NCI-H524 treated with DMSO at 0.1 percent for 48 hours (cell line): ENCODE data around the gene MAF.

Experiments used
- DNase-seq: peaks from one replicate; lab custom pipeline; 2025; lab: John Stamatoyannopoulos, UW

Gene MAF

GRCh38 chr16:79600638-79601091 is at the start of gene MAF:
Gene MAF (minus strand): TSS chr16:79600737. CDS start chr16:79599902, 835 bp downstream.
- DNase-seq: peak; percentile 46

- no peak for DNase-seq
Observed at GRCh38 chr16:79648826-79649225, 48.3 kb upstream of the MAF start.

DNA sequence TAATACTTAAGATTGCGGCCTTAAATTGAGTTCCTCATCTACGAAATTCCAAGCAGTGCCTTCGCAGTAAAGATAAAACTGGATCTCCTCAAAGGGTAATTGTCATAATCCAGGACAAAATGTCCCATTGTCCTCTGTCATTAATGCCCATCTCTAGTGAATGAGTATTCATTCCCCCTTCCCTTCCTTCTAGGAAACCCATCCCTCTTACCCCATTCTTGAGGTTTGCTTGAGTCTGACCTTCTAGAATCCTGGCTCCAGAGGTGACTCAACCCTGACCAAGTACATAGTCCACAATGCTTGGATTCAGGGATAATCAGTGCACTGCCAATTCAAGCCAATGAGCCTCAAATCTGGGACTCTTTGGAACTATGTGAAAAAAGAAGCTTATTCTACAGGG is 47.0 kb upstream of the MAF start:
- DNase-seq: no peak

DNA sequence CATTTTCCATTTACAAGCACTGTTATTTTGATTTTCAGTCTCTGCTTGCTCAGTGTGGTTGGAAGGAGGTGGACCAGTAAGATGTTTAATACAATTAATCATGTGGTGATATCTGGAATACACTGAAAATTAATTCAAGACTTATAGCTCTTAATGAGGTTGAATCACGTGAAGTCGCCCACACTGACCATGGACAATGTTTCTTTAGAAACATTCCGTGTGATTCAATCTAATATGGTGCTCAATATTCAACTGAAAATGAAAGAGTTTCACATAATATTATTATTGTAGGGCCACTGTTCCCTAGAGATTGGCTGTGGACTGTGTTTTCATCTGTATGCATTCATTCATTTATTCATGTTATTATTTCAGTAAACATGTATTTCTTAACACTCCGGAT is 45.2 kb upstream of the MAF start:
- DNase-seq: no peak

DNA sequence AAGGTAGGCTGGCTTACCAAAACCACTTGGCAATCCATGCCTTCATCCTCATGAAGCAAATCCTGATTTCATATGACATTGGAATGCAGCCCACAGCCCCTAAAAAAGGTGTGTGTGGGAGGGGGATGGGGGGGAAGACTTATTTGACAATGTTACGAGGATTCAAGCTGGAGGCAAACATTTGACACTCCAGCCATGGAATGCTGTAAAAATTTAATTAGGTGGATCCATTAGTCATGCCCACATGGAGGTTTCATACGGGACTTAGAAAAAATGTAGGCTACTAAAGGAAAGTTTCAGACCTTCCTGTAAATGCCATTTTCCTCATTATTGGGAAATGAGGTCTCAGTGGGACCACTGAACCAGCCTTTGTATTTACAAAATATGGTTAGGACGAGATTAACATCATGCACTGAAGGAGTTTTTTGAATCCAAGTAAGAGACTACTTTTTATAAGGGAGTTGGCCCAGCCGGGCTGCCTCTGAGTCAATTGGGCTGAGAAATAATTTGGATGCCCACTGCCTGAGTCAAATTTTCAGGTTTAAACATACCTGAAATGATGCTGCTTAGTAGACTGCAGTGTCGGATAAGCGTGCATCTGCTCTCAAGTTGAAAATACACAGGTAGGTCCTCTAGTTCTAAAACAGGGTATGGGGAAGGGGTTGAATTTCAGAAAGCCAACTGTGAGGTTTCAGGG is 44.6 kb upstream of the MAF start:
- no peak for DNase-seq

DNA sequence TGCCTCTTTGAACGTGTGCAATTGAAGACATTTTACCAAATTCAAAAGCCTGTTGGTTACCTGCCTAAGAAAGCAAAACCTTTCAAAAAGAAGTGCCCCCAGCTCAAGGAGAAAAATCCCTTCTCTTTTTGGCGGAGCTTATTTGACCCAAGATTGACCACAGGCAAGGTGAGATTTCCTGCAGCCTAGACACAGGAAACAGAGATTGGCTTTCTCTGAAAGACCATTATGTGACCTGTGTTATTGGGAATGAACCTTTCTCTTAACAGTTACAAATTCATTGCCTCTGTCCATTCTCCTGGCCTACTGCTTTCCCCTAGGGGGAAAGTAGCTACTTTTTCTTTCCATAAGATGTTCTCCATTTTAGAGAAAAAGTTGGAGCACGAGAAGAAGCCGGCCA is 42.1 kb upstream of the MAF start:
- DNase-seq: no peak

DNA sequence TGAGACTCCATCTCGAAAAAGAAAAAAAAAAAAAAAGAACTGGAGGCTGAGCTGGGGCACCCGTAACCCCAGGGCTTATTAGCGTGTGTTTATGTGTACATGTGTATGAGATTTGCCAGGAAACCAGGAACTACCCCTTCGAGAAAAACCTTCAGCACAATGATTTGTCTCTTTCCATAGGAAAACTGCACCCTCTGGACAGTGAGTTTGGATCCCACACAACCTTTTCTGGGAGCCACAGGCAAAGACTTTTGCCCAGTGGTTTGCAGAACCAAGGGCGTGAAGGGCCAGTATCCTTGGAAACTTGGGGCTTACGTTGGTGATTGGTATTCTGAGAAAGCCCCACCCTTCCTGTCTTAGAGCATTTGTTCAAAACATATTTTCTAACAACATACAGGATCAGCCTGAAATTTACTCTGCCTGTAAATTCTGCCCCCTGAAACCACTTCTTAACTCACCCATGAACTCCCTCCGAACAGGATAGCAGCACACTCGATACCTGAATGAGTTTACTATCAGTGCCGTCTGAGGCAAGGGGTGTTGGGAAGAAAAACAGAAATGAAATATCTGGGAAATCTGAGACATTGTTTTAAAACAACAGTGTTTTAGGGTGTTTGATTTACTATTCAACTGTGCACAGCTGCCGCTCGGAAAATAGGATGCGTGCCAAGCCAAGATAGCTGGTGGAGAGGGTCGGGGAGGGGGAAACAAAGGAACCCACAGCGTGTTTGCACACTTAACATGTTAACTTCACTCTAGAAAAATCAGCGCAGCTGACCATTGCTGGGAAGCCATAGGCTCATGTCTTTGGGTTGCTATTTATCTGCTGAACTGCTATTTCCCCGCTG is 40.2 kb upstream of the MAF start:
- no peak for DNase-seq

GRCh38 chr16:79639576-79640311 is 39.2 kb upstream of the MAF start:
- DNase-seq: no peak

DNA sequence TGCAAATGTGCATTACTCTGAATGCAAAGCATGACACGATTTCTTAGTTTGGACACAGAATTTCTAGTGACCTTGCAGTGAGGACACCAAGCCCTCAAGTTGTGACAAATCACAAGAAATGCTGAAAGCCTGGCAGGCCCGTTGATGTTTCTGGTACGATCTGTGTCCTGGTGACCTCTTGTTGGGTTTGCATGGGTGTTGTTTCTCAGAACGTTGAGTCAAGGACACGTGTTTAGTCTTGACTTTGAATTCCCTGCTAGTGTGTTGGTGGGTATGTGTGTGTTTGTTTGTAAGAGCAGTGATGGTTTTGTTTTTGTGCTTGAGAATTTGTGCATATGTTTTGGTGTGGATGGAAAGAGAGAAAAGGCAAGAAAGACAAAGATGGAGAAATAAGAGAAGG is 37.8 kb upstream of the MAF start:
- DNase-seq: no peak

DNA sequence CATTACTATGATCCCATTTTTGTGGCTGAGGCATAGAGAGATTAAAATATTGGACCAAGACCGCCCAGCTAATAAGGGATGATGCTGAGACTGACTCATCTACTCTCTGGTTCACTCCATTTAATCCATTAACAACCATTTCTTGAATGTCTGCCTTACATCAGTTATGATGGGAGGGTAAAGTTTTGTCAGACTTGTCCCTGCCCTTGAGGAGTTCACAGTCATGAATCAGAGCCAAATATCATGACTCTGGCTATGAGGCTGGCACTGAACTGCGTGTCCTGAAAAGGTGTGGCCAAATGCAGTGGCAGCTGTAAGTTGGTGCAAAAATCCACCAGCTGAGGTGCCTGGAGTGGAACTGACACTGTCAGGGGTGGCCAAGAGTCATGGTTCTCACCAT is 35.0 kb upstream of the MAF start:
- no peak for DNase-seq

DNA sequence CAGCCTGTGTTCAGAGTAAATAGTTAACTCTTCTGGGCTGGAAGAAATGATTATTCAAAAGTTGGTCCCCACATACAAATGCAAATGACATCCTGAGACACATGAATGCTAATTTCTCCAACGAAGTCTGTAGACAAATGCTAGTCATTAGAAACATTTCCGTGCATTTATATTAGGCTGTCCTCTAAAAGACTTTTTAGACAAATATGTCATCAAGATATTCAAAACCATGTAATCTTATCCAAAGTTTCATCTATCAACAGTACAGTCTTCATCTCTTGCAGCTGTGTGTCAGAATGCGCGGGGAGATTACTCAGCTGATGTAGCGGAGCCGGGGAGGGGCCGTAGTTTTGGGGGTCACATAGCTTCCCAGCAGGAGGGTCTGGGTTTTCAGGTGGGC is 33.8 kb upstream of the MAF start:
- DNase-seq: no peak

DNA sequence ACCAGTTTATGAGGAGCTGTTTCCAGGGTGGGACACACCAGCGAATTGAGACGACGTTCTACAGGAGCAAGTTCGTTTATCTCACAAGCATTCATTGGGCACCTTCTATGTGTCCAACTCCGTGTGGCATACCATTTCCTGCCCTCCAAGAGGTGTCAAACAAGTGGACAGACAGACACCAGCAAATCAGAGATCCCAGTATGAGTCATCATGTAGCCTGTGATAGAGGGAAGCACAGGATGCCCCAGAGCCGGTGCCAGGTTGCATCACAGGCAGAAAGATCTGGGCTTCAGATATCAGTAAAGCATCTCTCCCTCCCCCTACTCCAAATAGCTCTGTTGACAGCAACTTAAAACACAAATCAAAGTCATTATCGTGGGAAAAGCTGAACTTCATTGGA is 31.8 kb upstream of the MAF start:
- DNase-seq: no peak

- no peak for DNase-seq
Observed at GRCh38 chr16:79628988-79629387, 28.5 kb upstream of the MAF start.

- DNase-seq: no peak
Observed at GRCh38 chr16:79628501-79628975, 28.0 kb upstream of the MAF start.

- DNase-seq: no peak
Observed at GRCh38 chr16:79627092-79627491, 26.6 kb upstream of the MAF start.

GRCh38 chr16:79625738-79626137 is 25.2 kb upstream of the MAF start:
- no peak for DNase-seq

GRCh38 chr16:79623824-79624223 is 23.3 kb upstream of the MAF start:
- no peak for DNase-seq

DNA sequence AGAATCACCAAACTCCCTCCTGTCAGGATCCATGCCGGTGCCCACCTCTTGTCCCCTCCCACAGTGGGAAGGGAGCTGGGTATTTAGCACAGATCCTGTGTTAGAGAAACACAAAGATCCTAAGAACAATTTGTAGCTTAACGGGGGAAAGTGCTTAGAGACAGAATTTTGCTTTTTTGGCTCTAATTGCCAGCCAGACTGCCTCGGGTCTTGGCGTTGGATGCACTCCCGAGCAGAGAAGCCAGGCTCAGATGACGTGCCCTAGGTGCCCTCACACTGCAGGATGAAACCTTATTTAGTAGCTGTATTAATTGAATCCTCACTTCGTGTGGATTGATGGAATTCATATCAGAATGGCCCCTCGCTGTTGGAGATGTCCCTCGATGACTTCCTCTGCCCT is 22.5 kb upstream of the MAF start:
- DNase-seq: no peak

- no peak for DNase-seq
Observed at GRCh38 chr16:79621027-79621426, 20.5 kb upstream of the MAF start.

- no peak for DNase-seq
Observed at GRCh38 chr16:79618692-79619050, 18.1 kb upstream of the MAF start.

GRCh38 chr16:79618041-79618691 is 17.6 kb upstream of the MAF start:
- no peak for DNase-seq

DNA sequence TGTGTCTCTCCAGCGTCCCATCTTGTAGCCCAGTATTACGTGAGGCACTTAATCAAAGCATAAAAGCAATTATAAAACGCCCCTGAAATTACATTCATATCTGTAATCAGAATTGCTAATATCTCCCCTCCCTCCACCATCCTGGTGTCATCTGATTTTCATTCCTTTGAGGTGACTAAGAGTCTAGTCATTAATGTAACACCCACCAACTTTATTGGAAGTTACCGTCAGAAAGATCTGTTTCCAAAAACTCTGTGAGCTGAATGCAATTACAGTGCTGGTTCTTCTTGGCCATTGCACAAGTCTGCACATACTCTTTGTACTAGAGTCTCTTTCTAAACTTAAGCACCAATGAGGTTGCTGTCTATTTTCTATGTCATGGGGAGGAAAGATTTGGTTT is 12.5 kb upstream of the MAF start:
- no peak for DNase-seq
